Glutamatergic neuron (in vitro differentiated cells): ENCODE measurements around the gene VANGL2. TPM values are rescaled to one million over a fixed set of nuclear protein-coding genes. Genes with fewer than 3 reads are reported as not detected.

ENCODE experiments used
- DNase-seq: peaks from one replicate; pipeline ENCODE4 v3.0.0; 2022
- H3K27ac Mint-ChIP-seq: one replicate; pipeline ENCODE4 v1.8.0; 2020; ENCODE audit warnings: mild to moderate bottlenecking, mixed read lengths, inconsistent platforms; ENCODE audit not compliant: unreplicated experiment
- H3K27me3 Mint-ChIP-seq: one replicate; pipeline ENCODE4 v1.8.0; 2020; ENCODE audit warnings: mild to moderate bottlenecking, moderate library complexity, mixed read lengths, inconsistent platforms; ENCODE audit not compliant: unreplicated experiment
- H3K36me3 Mint-ChIP-seq: one replicate; pipeline ENCODE4 v1.8.0; 2020; ENCODE audit warnings: mild to moderate bottlenecking, mixed read lengths, inconsistent platforms; ENCODE audit not compliant: unreplicated experiment
- H3K4me1 Mint-ChIP-seq: one replicate; pipeline ENCODE4 v1.8.0; 2020; ENCODE audit warnings: mild to moderate bottlenecking, low read depth, mixed read lengths, inconsistent platforms; ENCODE audit not compliant: unreplicated experiment
- H3K4me3 Mint-ChIP-seq: one replicate; pipeline ENCODE4 v1.8.0; 2020; ENCODE audit warnings: mild to moderate bottlenecking, mixed read lengths, inconsistent platforms; ENCODE audit not compliant: unreplicated experiment
- H3K9me3 Mint-ChIP-seq: one replicate; pipeline ENCODE4 v1.8.0; 2020; ENCODE audit warnings: mild to moderate bottlenecking, moderate library complexity, mixed read lengths, inconsistent platforms; ENCODE audit not compliant: unreplicated experiment
- CTCF ChIP-seq: fragments of 200-600 bp; sonication (generic); IDR thresholded peaks from one replicate; pipeline ENCODE4 v1.5.0; 2021; ENCODE audit not compliant: partially characterized antibody, unreplicated experiment
- total RNA-seq: library from RNA; stranded (reverse); fragmentation: NEBNext Ultra II Directional; extraction: Animal tissue kit (Norgen Biotek cat#: 25700); gene quantifications from one replicate; pipeline ENCODE4 v1.2.1, GENCODE V29; 2021; ENCODE audit not compliant: unreplicated experiment

VANGL2 gene
- total RNA-seq, 1 donor from 2014 or later: 79.4 TPM

- Mint-ChIP-seq H3K27me3 (peaks cover 7% of the 10 kb centered on the region), H3K4me1 (peaks cover 32% of the 10 kb centered on the region), H3K27ac (no peak overlapping the region), H3K9me3 (peaks cover 4% of the 10 kb centered on the region), H3K4me3 (no peak overlapping the region), H3K36me3 (no peaks in the 10 kb centered on the region)
- DNase-seq: no peak
- no peak for TF ChIP-seq CTCF
These were observed 6.0 kb downstream of the VANGL2 start for GRCh38 chr1:160406131-160406968.

- Mint-ChIP-seq H3K27ac (no peak overlapping the region), H3K4me3 (no peak overlapping the region), H3K36me3 (no peaks in the 10 kb centered on the region), H3K27me3 (peaks cover 2% of the 10 kb centered on the region), H3K9me3 (peaks cover 2% of the 10 kb centered on the region), H3K4me1 (peaks cover 26% of the 10 kb centered on the region)
- no peak for TF ChIP-seq CTCF
- DNase-seq: no peak
These were observed 7.8 kb downstream of the VANGL2 start for GRCh38 chr1:160407839-160408801.

GRCh38 chr1:160408864-160409263 lies 8.5 kb downstream of the VANGL2 start:
- Mint-ChIP-seq H3K4me1 (peaks cover 30% of the 10 kb centered on the region), H3K4me3 (no peak overlapping the region)

GRCh38 chr1:160409486-160409885 lies 9.1 kb downstream of the VANGL2 start:
- peaks cover 2% of the 10 kb centered on the region for H3K27me3 Mint-ChIP-seq
- no peak for TF ChIP-seq CTCF
- H3K36me3 Mint-ChIP-seq: no peaks in the 10 kb centered on the region
- H3K4me1 Mint-ChIP-seq: peaks cover 37% of the 10 kb centered on the region
- H3K4me3 Mint-ChIP-seq: no peak overlapping the region
- no peak for DNase-seq
- H3K9me3 Mint-ChIP-seq: peaks cover 2% of the 10 kb centered on the region
- H3K27ac Mint-ChIP-seq: peak overlapping the region; percentile 56

More at GRCh38 chr1:160408864-160409263, 8.5 kb downstream of the VANGL2 start:
- TF ChIP-seq CTCF: no peak
- H3K36me3 Mint-ChIP-seq: no peaks in the 10 kb centered on the region
- H3K27ac Mint-ChIP-seq: no peak overlapping the region
- DNase-seq: no peak
- peaks cover 2% of the 10 kb centered on the region for H3K9me3 Mint-ChIP-seq
- H3K27me3 Mint-ChIP-seq: peaks cover 2% of the 10 kb centered on the region
